Measurements from ENCODE around the gene FARS2. TPM values are rescaled to one million over a fixed set of nuclear protein-coding genes. Genes with fewer than 3 reads are reported as not detected.

FARS2 gene
- total RNA-seq, 1 experiment from 2014 or later, result 17.8 TPM

GRCh38 chr6:5439749-5440148 is 178.4 kb downstream of the FARS2 start:
- H3K4me3 ChIP-seq (ENCODE audit: low read depth, low read length, poor library complexity, severe bottlenecking), result no peak overlapping the region
- DNase-seq (ENCODE audit: low spot score), result no peak
- TF ChIP-seq EZH2 (IDR thresholded peaks at IDR 0.05; ENCODE audit: borderline replicate concordance, low read depth, low read length, poor library complexity, severe bottlenecking), result no peak
- TF ChIP-seq, protein P1, sequence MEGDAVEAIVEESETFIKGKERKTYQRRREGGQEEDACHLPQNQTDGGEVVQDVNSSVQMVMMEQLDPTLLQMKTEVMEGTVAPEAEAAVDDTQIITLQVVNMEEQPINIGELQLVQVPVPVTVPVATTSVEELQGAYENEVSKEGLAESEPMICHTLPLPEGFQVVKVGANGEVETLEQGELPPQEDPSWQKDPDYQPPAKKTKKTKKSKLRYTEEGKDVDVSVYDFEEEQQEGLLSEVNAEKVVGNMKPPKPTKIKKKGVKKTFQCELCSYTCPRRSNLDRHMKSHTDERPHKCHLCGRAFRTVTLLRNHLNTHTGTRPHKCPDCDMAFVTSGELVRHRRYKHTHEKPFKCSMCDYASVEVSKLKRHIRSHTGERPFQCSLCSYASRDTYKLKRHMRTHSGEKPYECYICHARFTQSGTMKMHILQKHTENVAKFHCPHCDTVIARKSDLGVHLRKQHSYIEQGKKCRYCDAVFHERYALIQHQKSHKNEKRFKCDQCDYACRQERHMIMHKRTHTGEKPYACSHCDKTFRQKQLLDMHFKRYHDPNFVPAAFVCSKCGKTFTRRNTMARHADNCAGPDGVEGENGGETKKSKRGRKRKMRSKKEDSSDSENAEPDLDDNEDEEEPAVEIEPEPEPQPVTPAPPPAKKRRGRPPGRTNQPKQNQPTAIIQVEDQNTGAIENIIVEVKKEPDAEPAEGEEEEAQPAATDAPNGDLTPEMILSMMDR (conservative IDR thresholded peaks at IDR 0.05; ENCODE audit: low read depth, low read length), result no peak
- POLR2A ChIA-PET (ENCODE audit: low non-redundant PET), result no interaction called here
- no peaks in the 10 kb centered on the region for H3K9me3 ChIP-seq (ENCODE audit: low read depth, low read length, poor library complexity, severe bottlenecking)
- no TSS peak for BruUV-seq (replicated peaks)
- no peaks in the 10 kb centered on the region for H3K36me3 ChIP-seq (ENCODE audit: insufficient read depth, low read length, poor library complexity, severe bottlenecking)
- no peaks in the 10 kb centered on the region for H3K27me3 ChIP-seq (replicated peaks; ENCODE audit: insufficient read depth, low read depth, low read length, poor library complexity)
- intact Hi-C loops (cut with micrococcal nuclease; ENCODE audit: unreplicated experiment), result no loop called here
- H3K4me1 ChIP-seq (ENCODE audit: insufficient read depth, low read length, poor library complexity, severe bottlenecking), result no peaks in the 10 kb centered on the region
- CTCF ChIA-PET, result no interaction called here
- H3K27ac ChIP-seq (ENCODE audit: low read depth, low read length, poor library complexity, severe bottlenecking), result no peak overlapping the region

DNA sequence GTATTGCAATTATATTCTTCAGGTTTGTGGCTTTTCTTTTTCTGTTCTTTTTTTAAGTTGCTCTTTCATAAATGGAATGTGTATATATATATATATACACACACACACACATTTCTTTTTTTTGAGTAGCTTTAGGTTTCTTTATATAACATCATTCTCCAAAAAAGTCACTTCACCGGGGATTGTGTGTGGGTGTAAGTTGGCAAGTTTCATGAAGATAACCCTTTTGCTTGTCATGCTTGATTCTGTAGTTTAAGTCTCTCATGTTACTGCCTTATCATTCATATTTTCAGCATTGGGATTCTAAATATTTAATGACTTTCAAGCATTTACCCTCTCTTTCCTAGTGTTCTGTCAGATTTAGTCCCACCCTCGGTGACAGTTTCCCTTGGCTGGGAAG is 181.0 kb downstream of the FARS2 start:
- H3K4me1 ChIP-seq (ENCODE audit: insufficient read depth, low read length, poor library complexity, severe bottlenecking), result no peaks in the 10 kb centered on the region
- intact Hi-C loops (cut with micrococcal nuclease; ENCODE audit: unreplicated experiment), result no loop called here
- no peak overlapping the region for H3K27ac ChIP-seq (ENCODE audit: low read depth, low read length, poor library complexity, severe bottlenecking)
- no peaks in the 10 kb centered on the region for H3K27me3 ChIP-seq (replicated peaks; ENCODE audit: insufficient read depth, low read depth, low read length, poor library complexity)
- no peak overlapping the region for H3K4me3 ChIP-seq (ENCODE audit: low read depth, low read length, poor library complexity, severe bottlenecking)
- ChIA-PET POLR2A (ENCODE audit: low non-redundant PET) (no interaction called here), CTCF (no interaction called here)
- no peaks in the 10 kb centered on the region for H3K36me3 ChIP-seq (ENCODE audit: insufficient read depth, low read length, poor library complexity, severe bottlenecking)
- no peak for DNase-seq (ENCODE audit: low spot score)
- BruUV-seq (replicated peaks), result no TSS peak
- TF ChIP-seq EZH2 (IDR thresholded peaks at IDR 0.05; ENCODE audit: borderline replicate concordance, low read depth, low read length, poor library complexity, severe bottlenecking), result no peak
- TF ChIP-seq, protein P1 (conservative IDR thresholded peaks at IDR 0.05; ENCODE audit: low read depth, low read length), result no peak
- no peaks in the 10 kb centered on the region for H3K9me3 ChIP-seq (ENCODE audit: low read depth, low read length, poor library complexity, severe bottlenecking)

- CTCF ChIA-PET, result interaction anchor here (0.6 kb wide), 1 partner anchor 142 kb away, joined by 3 read pairs; no protein-coding TSS in a partner anchor
These were observed 181.6 kb downstream of the FARS2 start for GRCh38 chr6:5442916-5443315.

More at GRCh38 chr6:5442916-5443315, 181.6 kb downstream of the FARS2 start:
- TF ChIP-seq EZH2 (IDR thresholded peaks at IDR 0.05; ENCODE audit: borderline replicate concordance, low read depth, low read length, poor library complexity, severe bottlenecking), result no peak
- TF ChIP-seq, protein P1 (conservative IDR thresholded peaks at IDR 0.05; ENCODE audit: low read depth, low read length), result no peak
- no peak overlapping the region for H3K4me3 ChIP-seq (ENCODE audit: low read depth, low read length, poor library complexity, severe bottlenecking)
- H3K9me3 ChIP-seq (ENCODE audit: low read depth, low read length, poor library complexity, severe bottlenecking), result no peaks in the 10 kb centered on the region
- intact Hi-C loops (cut with micrococcal nuclease; ENCODE audit: unreplicated experiment), result no loop called here
- POLR2A ChIA-PET (ENCODE audit: low non-redundant PET), result no interaction called here
- no peaks in the 10 kb centered on the region for H3K27me3 ChIP-seq (replicated peaks; ENCODE audit: insufficient read depth, low read depth, low read length, poor library complexity)
- H3K36me3 ChIP-seq (ENCODE audit: insufficient read depth, low read length, poor library complexity, severe bottlenecking), result no peaks in the 10 kb centered on the region
- H3K27ac ChIP-seq (ENCODE audit: low read depth, low read length, poor library complexity, severe bottlenecking), result no peak overlapping the region
- no TSS peak for BruUV-seq (replicated peaks)
- no peaks in the 10 kb centered on the region for H3K4me1 ChIP-seq (ENCODE audit: insufficient read depth, low read length, poor library complexity, severe bottlenecking)
- no peak for DNase-seq (ENCODE audit: low spot score)

All from A673 (cell line).